ENCODE data around the gene CCDC68. TPM values are rescaled to one million over a fixed set of nuclear protein-coding genes. Genes with fewer than 3 reads are reported as not detected.

The CCDC68 gene
- total RNA-seq, 2 experiments from 2014 or later: not detected

DNA sequence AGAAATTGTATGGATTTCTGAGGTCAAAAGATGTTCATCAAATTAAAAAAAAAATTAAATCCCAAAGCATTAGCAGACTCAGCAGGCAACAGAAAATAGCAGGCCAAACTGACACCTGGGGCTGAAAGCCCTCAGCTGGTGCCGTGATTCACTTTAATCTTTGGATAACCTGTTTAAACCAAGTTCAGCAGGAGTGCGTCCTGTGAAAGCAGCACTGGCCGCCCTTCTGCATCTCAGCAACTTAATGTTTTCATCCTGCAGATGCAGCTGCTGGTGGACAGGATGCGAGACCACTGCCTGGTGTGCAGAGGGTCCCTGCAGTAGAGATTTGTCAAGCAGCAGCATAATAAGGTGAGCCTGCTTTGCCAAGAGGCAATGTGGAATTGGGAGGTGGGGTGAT lies 41.2 kb downstream of the CCDC68 start:
- no peak overlapping the region for H3K4me3 Mint-ChIP-seq
- ChIA-PET POLR2A (no interaction called here), CTCF (no interaction called here)
- H3K36me3 Mint-ChIP-seq (ENCODE audit: low read depth): no peaks in the 10 kb centered on the region
- peaks cover 2% of the 10 kb centered on the region for H3K27me3 Mint-ChIP-seq
- TF ChIP-seq, protein P1, sequence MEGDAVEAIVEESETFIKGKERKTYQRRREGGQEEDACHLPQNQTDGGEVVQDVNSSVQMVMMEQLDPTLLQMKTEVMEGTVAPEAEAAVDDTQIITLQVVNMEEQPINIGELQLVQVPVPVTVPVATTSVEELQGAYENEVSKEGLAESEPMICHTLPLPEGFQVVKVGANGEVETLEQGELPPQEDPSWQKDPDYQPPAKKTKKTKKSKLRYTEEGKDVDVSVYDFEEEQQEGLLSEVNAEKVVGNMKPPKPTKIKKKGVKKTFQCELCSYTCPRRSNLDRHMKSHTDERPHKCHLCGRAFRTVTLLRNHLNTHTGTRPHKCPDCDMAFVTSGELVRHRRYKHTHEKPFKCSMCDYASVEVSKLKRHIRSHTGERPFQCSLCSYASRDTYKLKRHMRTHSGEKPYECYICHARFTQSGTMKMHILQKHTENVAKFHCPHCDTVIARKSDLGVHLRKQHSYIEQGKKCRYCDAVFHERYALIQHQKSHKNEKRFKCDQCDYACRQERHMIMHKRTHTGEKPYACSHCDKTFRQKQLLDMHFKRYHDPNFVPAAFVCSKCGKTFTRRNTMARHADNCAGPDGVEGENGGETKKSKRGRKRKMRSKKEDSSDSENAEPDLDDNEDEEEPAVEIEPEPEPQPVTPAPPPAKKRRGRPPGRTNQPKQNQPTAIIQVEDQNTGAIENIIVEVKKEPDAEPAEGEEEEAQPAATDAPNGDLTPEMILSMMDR (IDR thresholded peaks at IDR 0.05): no peak
- intact Hi-C loops (cut with micrococcal nuclease): no loop called here
- H3K27ac Mint-ChIP-seq: no peak overlapping the region
- no peaks in the 10 kb centered on the region for H3K9me3 Mint-ChIP-seq
- DNase-seq: no peak
- H3K4me1 Mint-ChIP-seq (ENCODE audit: low read depth): no peaks in the 10 kb centered on the region
- ATAC-seq: no peak

DNA sequence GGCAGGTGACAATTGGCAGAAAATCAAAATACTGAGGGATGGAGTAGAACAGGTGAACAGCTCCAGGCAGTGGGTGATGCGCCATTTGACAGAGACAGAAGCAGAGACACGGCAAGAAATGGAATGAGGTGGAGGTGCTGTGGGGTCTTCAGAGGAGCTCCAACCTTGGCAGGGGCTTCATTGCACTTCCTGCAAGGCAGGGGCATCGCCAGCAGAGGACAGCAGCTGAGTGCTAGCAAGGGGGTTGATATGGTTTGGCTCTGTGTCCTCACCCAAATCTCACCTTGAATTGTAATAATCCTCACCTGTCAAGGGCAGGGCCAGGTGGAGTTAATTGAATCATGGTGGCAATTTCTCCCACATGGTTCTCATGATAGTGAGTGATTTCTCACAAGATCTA lies 42.8 kb downstream of the CCDC68 start:
- H3K4me3 Mint-ChIP-seq: no peak overlapping the region
- intact Hi-C loops (cut with micrococcal nuclease): no loop called here
- no peaks in the 10 kb centered on the region for H3K36me3 Mint-ChIP-seq (ENCODE audit: low read depth)
- CTCF ChIA-PET: no interaction called here
- ATAC-seq (no peak), DNase-seq (peak; percentile 4)
- TF ChIP-seq, protein P1 (IDR thresholded peaks at IDR 0.05): no peak
- peaks cover 4% of the 10 kb centered on the region for H3K27me3 Mint-ChIP-seq
- H3K4me1 Mint-ChIP-seq (ENCODE audit: low read depth): no peaks in the 10 kb centered on the region
- H3K27ac Mint-ChIP-seq: no peak overlapping the region
- no peaks in the 10 kb centered on the region for H3K9me3 Mint-ChIP-seq
- POLR2A ChIA-PET: no interaction called here

DNA sequence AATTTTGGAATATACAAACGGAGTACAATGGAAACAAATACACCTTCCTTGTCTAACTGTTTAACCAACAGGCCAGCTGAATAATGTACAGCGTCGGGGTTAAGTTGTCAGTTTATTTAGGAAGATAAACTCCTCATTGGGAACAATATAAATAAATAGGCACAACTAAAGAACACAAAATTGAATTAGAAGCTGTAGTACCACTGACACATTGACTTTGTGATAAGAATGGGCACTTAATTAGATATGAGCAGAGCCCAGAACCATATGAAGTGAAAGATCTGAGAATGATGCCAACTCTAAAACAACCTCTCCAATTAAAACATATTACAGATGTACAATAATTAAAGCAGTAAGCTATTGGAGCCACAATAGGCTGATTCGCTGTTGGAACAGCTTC lies 44.4 kb downstream of the CCDC68 start:
- no peak for ATAC-seq
- no peak overlapping the region for H3K27ac Mint-ChIP-seq
- H3K27me3 Mint-ChIP-seq: peaks cover 4% of the 10 kb centered on the region
- TF ChIP-seq, protein P1 (IDR thresholded peaks at IDR 0.05): no peak
- CTCF ChIA-PET: interaction anchor here (0.8 kb wide), 1 partner anchor 13 kb away, joined by 3 read pairs; no protein-coding TSS in a partner anchor
- DNase-seq: no peak
- POLR2A ChIA-PET: no interaction called here
- H3K9me3 Mint-ChIP-seq: no peaks in the 10 kb centered on the region
- intact Hi-C loops (cut with micrococcal nuclease): no loop called here
- H3K4me3 Mint-ChIP-seq: no peak overlapping the region
- no peaks in the 10 kb centered on the region for H3K36me3 Mint-ChIP-seq (ENCODE audit: low read depth)
- H3K4me1 Mint-ChIP-seq (ENCODE audit: low read depth): no peaks in the 10 kb centered on the region

DNA sequence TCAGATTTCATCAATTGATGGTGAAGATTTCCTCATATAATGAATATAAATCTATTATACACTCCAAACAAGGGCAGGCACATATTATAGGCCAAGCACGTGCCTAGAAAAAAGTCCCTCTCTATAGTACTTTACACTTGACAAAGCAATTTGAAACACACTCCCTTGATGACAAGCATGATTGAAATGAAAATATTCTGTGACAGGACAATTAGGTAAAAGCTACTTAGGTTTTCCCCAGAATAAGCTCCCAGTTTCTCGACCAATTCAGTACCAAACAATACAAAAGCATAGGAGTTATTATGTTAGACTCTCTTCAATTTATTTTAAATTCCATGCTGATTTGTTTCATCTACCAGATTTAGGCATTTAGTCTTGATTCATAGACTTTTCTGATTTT lies 47.7 kb downstream of the CCDC68 start:
- H3K36me3 Mint-ChIP-seq (ENCODE audit: low read depth): no peaks in the 10 kb centered on the region
- no peaks in the 10 kb centered on the region for H3K4me1 Mint-ChIP-seq (ENCODE audit: low read depth)
- ATAC-seq: no peak
- CTCF ChIA-PET: no interaction called here
- POLR2A ChIA-PET: no interaction called here
- H3K4me3 Mint-ChIP-seq: no peak overlapping the region
- TF ChIP-seq, protein P1 (IDR thresholded peaks at IDR 0.05): no peak
- no peak overlapping the region for H3K27ac Mint-ChIP-seq
- intact Hi-C loops (cut with micrococcal nuclease): no loop called here
- no peaks in the 10 kb centered on the region for H3K9me3 Mint-ChIP-seq
- no peak for DNase-seq
- H3K27me3 Mint-ChIP-seq: peaks cover 1% of the 10 kb centered on the region

DNA sequence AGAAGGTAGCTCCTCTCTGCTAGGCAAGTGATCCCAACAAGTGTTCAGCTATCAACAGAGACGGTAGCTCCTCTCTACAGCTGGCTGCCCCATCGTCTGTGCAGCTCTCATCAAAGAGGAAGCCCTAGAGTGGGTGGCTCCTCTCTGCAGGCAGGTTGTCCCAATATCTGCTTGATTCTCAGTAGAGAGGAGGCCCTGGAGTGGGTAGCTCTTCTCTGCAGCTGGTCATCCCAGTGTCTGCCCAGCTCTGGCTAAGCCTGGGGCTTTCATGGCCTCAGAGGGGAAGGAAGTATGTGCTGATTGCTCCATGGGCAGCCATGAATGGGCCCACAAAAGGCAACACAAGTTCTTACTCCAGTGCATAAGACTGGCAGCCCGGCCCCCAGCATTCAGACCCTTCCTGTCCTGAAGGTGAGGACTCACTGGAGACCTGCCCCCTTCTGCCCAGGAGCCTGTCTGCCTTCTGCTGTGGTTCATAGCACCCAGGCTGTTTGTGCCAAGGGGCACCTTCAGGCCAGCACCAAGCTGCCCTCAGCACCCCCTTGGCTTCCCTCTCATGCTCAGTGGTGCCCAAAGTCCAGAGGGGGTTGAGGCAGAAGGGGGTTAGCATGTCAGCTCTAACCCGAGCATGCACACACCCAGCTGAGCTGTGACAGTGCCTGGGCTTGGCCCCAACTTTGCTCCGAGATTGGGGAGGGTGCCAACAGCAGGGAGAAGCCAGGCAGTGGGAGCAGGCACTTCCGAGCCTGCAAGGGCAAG lies 48.9 kb downstream of the CCDC68 start:
- Mint-ChIP-seq H3K27ac (no peak overlapping the region), H3K9me3 (no peaks in the 10 kb centered on the region), H3K4me1 (ENCODE audit: low read depth) (no peaks in the 10 kb centered on the region), H3K4me3 (no peak overlapping the region), H3K27me3 (peaks cover 1% of the 10 kb centered on the region), H3K36me3 (ENCODE audit: low read depth) (no peaks in the 10 kb centered on the region)
- ChIA-PET POLR2A (no interaction called here), CTCF (no interaction called here)
- intact Hi-C loops (cut with micrococcal nuclease): no loop called here
- TF ChIP-seq, protein P1 (IDR thresholded peaks at IDR 0.05): no peak
- ATAC-seq: no peak
- no peak for DNase-seq
